ENCODE measurements around the gene TXNDC11. TPM values are rescaled to one million over a fixed set of nuclear protein-coding genes. Genes with fewer than 3 reads are reported as not detected.

Gene TXNDC11
- total RNA-seq, 2 experiments from 2014 or later = 111 to 112 TPM

DNA sequence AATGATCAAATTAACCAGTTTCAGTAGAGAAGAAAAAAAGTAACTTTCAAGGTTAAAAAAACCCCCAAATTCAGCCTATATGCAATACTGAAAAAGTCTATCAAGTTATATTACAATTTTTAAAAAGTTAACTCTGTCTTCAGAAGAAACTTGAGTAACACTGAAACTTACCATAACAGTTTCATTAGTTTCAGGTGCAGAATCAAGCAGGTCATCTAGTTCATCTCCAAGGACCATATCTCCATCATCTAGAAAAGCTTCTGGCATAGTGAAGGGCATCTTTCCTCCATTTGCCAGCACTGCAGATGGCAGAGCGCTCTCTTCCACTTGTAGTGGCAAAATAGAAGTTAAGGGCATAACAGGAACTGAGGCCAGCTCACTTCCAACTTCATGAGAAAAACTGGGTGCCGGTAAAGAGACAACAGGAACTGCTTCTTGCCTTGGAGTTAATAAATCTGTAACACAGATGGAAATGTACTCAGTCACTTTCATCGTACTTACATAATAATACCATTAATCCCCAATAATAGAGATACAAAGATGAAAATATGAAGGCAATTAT lies 31.5 kb upstream of the TXNDC11 start:
- Mint-ChIP-seq H3K4me3 (no peak overlapping the region), H3K9me3 (no peaks in the 10 kb centered on the region), H3K27me3 (no peaks in the 10 kb centered on the region), H3K36me3 (ENCODE audit: low read depth) (peaks cover 79% of the 10 kb centered on the region), H3K4me1 (ENCODE audit: low read depth) (peaks cover 8% of the 10 kb centered on the region), H3K27ac (peak overlapping the region; percentile 42)
- Histone ChIP-seq H3K4me3 (ENCODE audit: low read length) (no peak overlapping the region), H3K27ac (ENCODE audit: low read depth in 1 of 2, low read length in 2 of 2) (no peak overlapping the region), H3K27me3 (ENCODE audit: control insufficient read depth in 1 of 2, insufficient read depth in 2 of 2, low read length in 2 of 2) (no peaks in the 10 kb centered on the region), H3K4me1 (ENCODE audit: insufficient read depth, low read length) (no peaks in the 10 kb centered on the region), H3K36me3 (ENCODE audit: insufficient read depth, low read length) (peaks cover 79% of the 10 kb centered on the region), H3K9me3 (ENCODE audit: control insufficient read depth in 1 of 2, insufficient read depth in 1 of 2, low read length in 2 of 2) (no peaks in the 10 kb centered on the region)
- ChIA-PET POLR2A (no interaction called here), CTCF (interaction anchor here (1.1 kb wide), 1 partner anchor 23 kb away, joined by 4 read pairs; the partner anchor contains the start of gene ZC3H7A)
- ATAC-seq (ENCODE audit: poor library complexity) (no peak), DNase-seq (no peak)
- intact Hi-C loops (cut with DNase I, micrococcal nuclease) = no loop called here
- TF ChIP-seq, protein P1, sequence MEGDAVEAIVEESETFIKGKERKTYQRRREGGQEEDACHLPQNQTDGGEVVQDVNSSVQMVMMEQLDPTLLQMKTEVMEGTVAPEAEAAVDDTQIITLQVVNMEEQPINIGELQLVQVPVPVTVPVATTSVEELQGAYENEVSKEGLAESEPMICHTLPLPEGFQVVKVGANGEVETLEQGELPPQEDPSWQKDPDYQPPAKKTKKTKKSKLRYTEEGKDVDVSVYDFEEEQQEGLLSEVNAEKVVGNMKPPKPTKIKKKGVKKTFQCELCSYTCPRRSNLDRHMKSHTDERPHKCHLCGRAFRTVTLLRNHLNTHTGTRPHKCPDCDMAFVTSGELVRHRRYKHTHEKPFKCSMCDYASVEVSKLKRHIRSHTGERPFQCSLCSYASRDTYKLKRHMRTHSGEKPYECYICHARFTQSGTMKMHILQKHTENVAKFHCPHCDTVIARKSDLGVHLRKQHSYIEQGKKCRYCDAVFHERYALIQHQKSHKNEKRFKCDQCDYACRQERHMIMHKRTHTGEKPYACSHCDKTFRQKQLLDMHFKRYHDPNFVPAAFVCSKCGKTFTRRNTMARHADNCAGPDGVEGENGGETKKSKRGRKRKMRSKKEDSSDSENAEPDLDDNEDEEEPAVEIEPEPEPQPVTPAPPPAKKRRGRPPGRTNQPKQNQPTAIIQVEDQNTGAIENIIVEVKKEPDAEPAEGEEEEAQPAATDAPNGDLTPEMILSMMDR (IDR thresholded peaks at IDR 0.05) = no peak

- POLR2A ChIA-PET = interaction anchor here (4.3 kb wide), 1 partner anchor 28 kb away, joined by 21 read pairs; the partner anchor contains the start of gene ZC3H7A
- Histone ChIP-seq H3K9me3 (ENCODE audit: control insufficient read depth in 1 of 2, insufficient read depth in 1 of 2, low read length in 2 of 2) (no peaks in the 10 kb centered on the region), H3K4me1 (ENCODE audit: insufficient read depth, low read length) (no peaks in the 10 kb centered on the region), H3K4me3 (ENCODE audit: low read length) (no peak overlapping the region), H3K27me3 (ENCODE audit: control insufficient read depth in 1 of 2, insufficient read depth in 2 of 2, low read length in 2 of 2) (no peaks in the 10 kb centered on the region), H3K27ac (ENCODE audit: low read depth in 1 of 2, low read length in 2 of 2) (peak overlapping the region in 1 of 2 donors; percentile 2), H3K36me3 (ENCODE audit: insufficient read depth, low read length) (peaks cover 83% of the 10 kb centered on the region)
- Mint-ChIP-seq H3K27me3 (no peaks in the 10 kb centered on the region), H3K9me3 (no peaks in the 10 kb centered on the region), H3K36me3 (ENCODE audit: low read depth) (peaks cover 80% of the 10 kb centered on the region), H3K4me3 (no peak overlapping the region), H3K27ac (peak overlapping the region; percentile 58), H3K4me1 (ENCODE audit: low read depth) (peaks cover 16% of the 10 kb centered on the region)
- intact Hi-C loops (cut with DNase I, micrococcal nuclease) = loop anchor here in 1 of 2 experiments (5.0 kb wide), 1 partner anchor 43 kb away; no protein-coding TSS in a partner anchor
- DNase-seq (no peak), ATAC-seq (ENCODE audit: poor library complexity) (no peak)
- CTCF ChIA-PET = interaction anchor here (3.3 kb wide), 1 partner anchor 28 kb away, joined by 18 read pairs; the partner anchor contains the start of gene ZC3H7A
- TF ChIP-seq, protein P1 (IDR thresholded peaks at IDR 0.05) = no peak
These were observed 26.2 kb upstream of the TXNDC11 start for GRCh38 chr16:11768849-11769248.

- no peak overlapping the region for H3K4me3 Mint-ChIP-seq
- ChIA-PET POLR2A (interaction anchor here (0.6 to 1.6 kb wide), 3 partner anchors 10 to 34 kb away, joined by 3 read pairs; partner anchors contain the start of gene ZC3H7A), CTCF (interaction anchor here (1.7 kb wide), 1 partner anchor 34 kb away, joined by 5 read pairs; the partner anchor contains the start of gene ZC3H7A)
- H3K4me1 ChIP-seq (ENCODE audit: insufficient read depth, low read length) = no peaks in the 10 kb centered on the region
- no peaks in the 10 kb centered on the region for H3K9me3 Mint-ChIP-seq
- intact Hi-C loops (cut with DNase I, micrococcal nuclease) = no loop called here
- H3K4me1 Mint-ChIP-seq (ENCODE audit: low read depth) = no peaks in the 10 kb centered on the region
- ATAC-seq (ENCODE audit: poor library complexity) = no peak
- DNase-seq = no peak
- H3K36me3 Mint-ChIP-seq (ENCODE audit: low read depth) = peaks cover 84% of the 10 kb centered on the region
- no peaks in the 10 kb centered on the region for H3K9me3 ChIP-seq (ENCODE audit: control insufficient read depth in 1 of 2, insufficient read depth in 1 of 2, low read length in 2 of 2)
- no peaks in the 10 kb centered on the region for H3K27me3 ChIP-seq (ENCODE audit: control insufficient read depth in 1 of 2, insufficient read depth in 2 of 2, low read length in 2 of 2)
- H3K27ac Mint-ChIP-seq = no peak overlapping the region
- H3K36me3 ChIP-seq (ENCODE audit: insufficient read depth, low read length) = peaks cover 75% of the 10 kb centered on the region
- no peaks in the 10 kb centered on the region for H3K27me3 Mint-ChIP-seq
- H3K4me3 ChIP-seq (ENCODE audit: low read length) = no peak overlapping the region
- TF ChIP-seq, protein P1 (IDR thresholded peaks at IDR 0.05) = no peak
- H3K27ac ChIP-seq (ENCODE audit: low read depth in 1 of 2, low read length in 2 of 2) = no peak overlapping the region
These were observed 19.8 kb upstream of the TXNDC11 start for GRCh38 chr16:11762431-11762830.
